GM12892 (cell line): ENCODE data around the gene HIVEP2.

Experiments used
- POLR2A ChIP-seq: IDR thresholded peaks from 2 replicates; pipeline ENCODE4 v1.6.1; 2011; ENCODE audit warnings: low read depth, low read length, control low read depth
- POLR2AphosphoS5 ChIP-seq: IDR thresholded peaks from 2 replicates; pipeline ENCODE4 v1.6.1; 2011; ENCODE audit warnings: low read depth, low read length, control low read depth
- TAF1 ChIP-seq: IDR thresholded peaks from 2 replicates; pipeline ENCODE4 v1.6.1; 2011; ENCODE audit warnings: low read depth, mild to moderate bottlenecking, control low read depth, low read length, borderline replicate concordance

- TF ChIP-seq POLR2AphosphoS5 (no peak), TAF1 (no peak), POLR2A (no peak)
These were observed 11.8 kb upstream of the HIVEP2 start for GRCh38 chr6:142956726-142957125.
